RWPE2 (cell line): ENCODE data around the gene ENTPD6.
A peak's percentile ranks its signal among the peaks of the same experiment; 100 is the strongest.

ENCODE experiments used
- ATAC-seq: fragments of 200-7000 bp; cut with Tn5 transposase; 3 replicates; pipeline ENCODE4 v1.9.1; 2021; ENCODE audit warnings: low read depth
- DNase-seq: peaks from one replicate; pipeline ENCODE4 v3.0.0-alpha.2; 2020; ENCODE audit warnings: low spot score
- H3K27ac ChIP-seq: fragments of 450-650 bp; 2 replicates; pipeline ENCODE4 v1.5.1; 2017; ENCODE audit warnings: mild to moderate bottlenecking; ENCODE audit not compliant: poor library complexity, severe bottlenecking
- H3K27me3 ChIP-seq: fragments of 250-450 bp; sonication (Bioruptor Pico); 2 replicates; pipeline ENCODE4 v1.5.1; 2021; ENCODE audit warnings: mild to moderate bottlenecking, moderate library complexity; ENCODE audit not compliant: insufficient read depth, poor library complexity, severe bottlenecking
- H3K36me3 ChIP-seq: fragments of 250-450 bp; sonication (Bioruptor Pico); 2 replicates; pipeline ENCODE4 v1.5.1; 2020; ENCODE audit warnings: low read depth, mild to moderate bottlenecking, moderate library complexity
- H3K4me1 ChIP-seq: fragments of 250-450 bp; sonication (Bioruptor Pico); 2 replicates; pipeline ENCODE4 v1.5.1; 2021; ENCODE audit warnings: mild to moderate bottlenecking, moderate library complexity; ENCODE audit not compliant: insufficient read depth, poor library complexity, severe bottlenecking
- H3K4me3 ChIP-seq: fragments of 250-450 bp; sonication (Bioruptor Pico); 2 replicates; pipeline ENCODE4 v1.5.1; 2021; ENCODE audit warnings: mild to moderate bottlenecking, moderate library complexity; ENCODE audit not compliant: severe bottlenecking
- H3K9me3 ChIP-seq: fragments of 250-450 bp; sonication (Bioruptor Pico); 2 replicates; pipeline ENCODE4 v1.5.1; 2021; ENCODE audit warnings: mild to moderate bottlenecking, moderate library complexity; ENCODE audit not compliant: severe bottlenecking
- TF ChIP-seq, protein P1 (sequence below): fragments of 450-650 bp; IDR thresholded peaks from one replicate; pipeline ENCODE4 v1.5.1; 2017; ENCODE audit warnings: mild to moderate bottlenecking, moderate library complexity; ENCODE audit not compliant: poor library complexity, severe bottlenecking

The ENTPD6 gene

DNA sequence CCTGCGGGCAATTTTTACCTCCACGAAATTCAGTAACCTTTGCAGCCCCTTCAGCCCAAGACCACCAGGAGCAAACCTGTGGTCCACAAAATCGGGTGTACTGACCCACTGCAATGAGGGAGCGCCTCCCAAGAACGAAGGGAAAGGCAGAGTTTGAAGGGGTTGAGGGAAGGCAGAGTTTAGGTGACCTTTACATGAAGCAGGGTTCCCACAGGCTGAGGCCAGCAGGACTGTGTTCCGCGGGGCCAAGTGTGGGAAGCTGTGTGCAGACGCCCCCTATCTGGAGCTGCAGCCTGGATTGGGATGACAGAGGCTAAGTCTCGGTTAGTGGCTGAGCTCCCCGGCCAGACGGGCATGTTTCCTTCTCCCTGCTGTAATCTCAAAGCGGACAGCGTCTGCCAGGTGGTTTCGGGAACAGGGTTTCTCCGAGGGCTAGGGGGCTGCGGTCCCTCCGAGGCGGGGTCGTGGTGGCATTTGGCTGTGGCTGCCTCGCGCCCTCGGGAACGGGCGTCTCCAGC lies 51.5 kb downstream of the ENTPD6 start:
- H3K36me3 ChIP-seq = peaks cover 26% of the 10 kb centered on the region
- H3K27me3 ChIP-seq = no peaks in the 10 kb centered on the region
- peak overlapping the region; percentile 96 for H3K4me3 ChIP-seq
- peaks cover 3% of the 10 kb centered on the region for H3K9me3 ChIP-seq
- ATAC-seq (peak; percentile 70), DNase-seq (no peak)
- H3K27ac ChIP-seq = peak overlapping the region; percentile 79
- TF ChIP-seq, protein P1, sequence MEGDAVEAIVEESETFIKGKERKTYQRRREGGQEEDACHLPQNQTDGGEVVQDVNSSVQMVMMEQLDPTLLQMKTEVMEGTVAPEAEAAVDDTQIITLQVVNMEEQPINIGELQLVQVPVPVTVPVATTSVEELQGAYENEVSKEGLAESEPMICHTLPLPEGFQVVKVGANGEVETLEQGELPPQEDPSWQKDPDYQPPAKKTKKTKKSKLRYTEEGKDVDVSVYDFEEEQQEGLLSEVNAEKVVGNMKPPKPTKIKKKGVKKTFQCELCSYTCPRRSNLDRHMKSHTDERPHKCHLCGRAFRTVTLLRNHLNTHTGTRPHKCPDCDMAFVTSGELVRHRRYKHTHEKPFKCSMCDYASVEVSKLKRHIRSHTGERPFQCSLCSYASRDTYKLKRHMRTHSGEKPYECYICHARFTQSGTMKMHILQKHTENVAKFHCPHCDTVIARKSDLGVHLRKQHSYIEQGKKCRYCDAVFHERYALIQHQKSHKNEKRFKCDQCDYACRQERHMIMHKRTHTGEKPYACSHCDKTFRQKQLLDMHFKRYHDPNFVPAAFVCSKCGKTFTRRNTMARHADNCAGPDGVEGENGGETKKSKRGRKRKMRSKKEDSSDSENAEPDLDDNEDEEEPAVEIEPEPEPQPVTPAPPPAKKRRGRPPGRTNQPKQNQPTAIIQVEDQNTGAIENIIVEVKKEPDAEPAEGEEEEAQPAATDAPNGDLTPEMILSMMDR = peak; percentile 82
- H3K4me1 ChIP-seq = peaks cover 28% of the 10 kb centered on the region

DNA sequence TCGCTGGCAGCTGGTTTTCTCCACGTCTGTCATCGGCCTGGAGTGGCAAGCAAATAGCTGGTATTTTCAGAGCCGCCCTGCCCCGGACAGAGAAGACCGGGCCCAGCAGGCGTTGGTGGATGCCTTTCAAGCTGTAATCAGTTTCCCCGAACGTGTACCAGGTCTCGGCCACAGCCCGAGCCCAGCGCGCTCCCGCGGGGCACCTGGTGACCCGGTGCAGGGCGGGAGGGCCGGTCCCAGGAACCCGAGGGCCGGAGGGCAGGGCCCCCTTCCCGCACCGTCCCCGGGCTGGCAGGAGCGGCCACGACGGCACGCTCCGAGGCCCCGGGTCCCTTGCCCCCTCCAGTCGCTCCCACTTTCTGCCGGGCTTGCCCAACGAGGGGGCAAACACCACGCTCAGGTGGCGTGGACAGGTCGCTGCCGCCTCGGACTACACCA lies 52.0 kb downstream of the ENTPD6 start:
- Histone ChIP-seq H3K4me3 (peak overlapping the region; percentile 96), H3K27me3 (no peaks in the 10 kb centered on the region), H3K27ac (peak overlapping the region; percentile 79), H3K4me1 (peaks cover 28% of the 10 kb centered on the region), H3K36me3 (peaks cover 31% of the 10 kb centered on the region), H3K9me3 (peaks cover 3% of the 10 kb centered on the region)
- no peak for DNase-seq
- TF ChIP-seq, protein P1 = no peak
- ATAC-seq = peak; percentile 59

DNA sequence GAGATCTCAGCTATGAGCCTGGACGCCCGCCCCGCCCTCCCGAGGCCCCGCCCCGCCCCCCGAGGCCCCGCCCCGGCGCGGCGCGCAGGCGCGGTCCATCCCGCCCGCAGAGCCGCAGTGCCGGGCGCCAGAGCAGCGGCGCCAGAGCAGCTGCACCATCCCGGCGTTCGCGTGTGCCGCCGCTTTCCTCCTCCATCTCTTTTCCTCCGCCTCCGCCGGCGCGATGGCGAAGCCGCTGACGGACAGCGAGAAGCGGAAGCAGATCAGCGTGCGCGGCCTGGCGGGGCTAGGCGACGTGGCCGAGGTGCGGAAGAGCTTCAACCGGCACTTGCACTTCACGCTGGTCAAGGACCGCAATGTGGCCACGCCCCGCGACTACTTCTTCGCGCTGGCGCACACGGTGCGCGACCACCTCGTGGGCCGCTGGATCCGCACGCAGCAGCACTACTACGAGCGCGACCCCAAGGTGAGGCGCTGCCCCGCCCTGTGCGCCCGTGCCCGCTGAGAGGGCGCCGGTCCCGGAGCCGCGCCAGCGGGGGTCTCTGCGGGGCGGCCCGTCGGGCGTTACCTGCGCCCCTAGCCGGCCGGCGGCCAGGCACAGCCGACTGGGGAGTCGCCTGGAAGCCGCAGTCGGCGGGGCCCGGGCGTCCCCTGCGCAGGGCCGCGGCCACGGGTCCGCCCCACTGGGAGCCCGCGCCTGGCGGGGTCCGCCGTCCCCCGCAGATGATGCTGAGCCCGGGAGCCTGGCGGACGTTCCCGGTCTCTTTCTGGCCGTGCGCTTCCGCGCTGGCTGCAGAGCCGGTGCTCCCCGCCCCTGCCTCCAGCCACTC lies 52.7 kb downstream of the ENTPD6 start, which contains the start of gene PYGB:
PYGB (plus strand) TSS at position 130 of the 830 bp plus-strand sequence; CDS start at position 224, 94 bp downstream.
- H3K9me3 ChIP-seq = peaks cover 3% of the 10 kb centered on the region
- peak within 1 kb of the TSS; percentile 96 for H3K4me3 ChIP-seq
- peaks cover 38% of the 10 kb centered on the region for H3K36me3 ChIP-seq
- TF ChIP-seq, protein P1 = no peak
- DNase-seq = no peak
- H3K27me3 ChIP-seq = no peaks in the 10 kb centered on the region
- peak; percentile 55 for ATAC-seq
- peaks cover 28% of the 10 kb centered on the region for H3K4me1 ChIP-seq
- peak within 1 kb of the TSS; percentile 79 for H3K27ac ChIP-seq

DNA sequence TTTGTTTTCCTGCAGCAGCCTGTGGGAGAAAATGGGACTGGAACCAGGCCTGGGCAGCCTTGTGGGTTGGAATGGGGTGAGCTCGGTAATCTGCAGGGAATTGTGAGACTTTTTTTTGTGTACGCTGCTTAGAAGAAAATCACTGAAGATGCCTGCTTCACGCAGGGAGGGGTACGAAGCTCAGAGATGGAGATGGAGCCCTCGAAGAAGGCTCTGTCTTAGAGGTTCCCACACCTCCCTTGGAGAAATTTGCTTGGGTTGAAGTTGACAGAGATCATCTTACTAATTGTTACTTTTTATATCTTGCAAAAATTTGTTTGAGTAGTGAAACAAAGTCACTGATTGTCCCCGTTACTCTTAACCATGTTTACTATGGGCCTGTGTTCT lies 53.3 kb downstream of the ENTPD6 start:
- Histone ChIP-seq H3K9me3 (peaks cover 2% of the 10 kb centered on the region), H3K4me3 (peak overlapping the region; percentile 96), H3K27me3 (no peaks in the 10 kb centered on the region), H3K36me3 (peaks cover 44% of the 10 kb centered on the region), H3K4me1 (peaks cover 28% of the 10 kb centered on the region), H3K27ac (peak overlapping the region; percentile 79)
- DNase-seq = no peak
- TF ChIP-seq, protein P1 = no peak
- ATAC-seq = no peak; the same call in 2 of the 3 replicates
